Upper lobe of left lung (tissue), 6 donors: ENCODE measurements around the gene STAMBP. TPM values are rescaled to one million over a fixed set of nuclear protein-coding genes. Genes with fewer than 3 reads are reported as not detected.

ENCODE experiments used
- ATAC-seq, 2 donors: fragments of 200-7000 bp; cut with Tn5 transposase; one replicate each; pipeline ENCODE4 v1.9.1; 2022; ENCODE audit warnings: mild to moderate bottlenecking in 2 of 2, moderate library complexity in 2 of 2; ENCODE audit not compliant: low FRiP score in 2 of 2
- DNase-seq, 2 donors: peaks; one replicate each; pipeline ENCODE4 v3.0.0-alpha.2; 2019 to 2020
- H3K27ac ChIP-seq, 4 donors: fragments of 200-600 bp; sonication (generic); one replicate each; pipeline ENCODE4 v1.5.1; 2016 to 2019
- H3K27me3 ChIP-seq, 4 donors: fragments of 200-600 bp; sonication (generic); one replicate each; pipeline ENCODE4 v1.5.1; 2017 to 2019
- H3K36me3 ChIP-seq, 4 donors: fragments of 200-600 bp; sonication (generic); one replicate each; pipeline ENCODE4 v1.5.1; 2016 to 2019
- H3K4me1 ChIP-seq, 4 donors: fragments of 200-600 bp; sonication (generic); one replicate each; pipeline ENCODE4 v1.5.1; 2018 to 2019
- H3K4me3 ChIP-seq, 4 donors: fragments of 200-600 bp; sonication (generic); one replicate each; pipeline ENCODE4 v1.5.1; 2017 to 2019; ENCODE audit warnings: mild to moderate bottlenecking in 2 of 4, moderate library complexity in 1 of 4
- H3K9me3 ChIP-seq, 4 donors: fragments of 200-600 bp; sonication (generic); one replicate each; pipeline ENCODE4 v1.5.1; 2018 to 2019
- EP300 ChIP-seq, 4 donors: sonication (generic); formaldehyde crosslinking; IDR thresholded peaks; one replicate each; pipeline ENCODE4 v1.5.1; 2017; ENCODE audit warnings: antibody characterized with exemption in 4 of 4, control low read depth in 2 of 4
- POLR2A ChIP-seq, 4 donors: fragments of 450-650 bp; IDR thresholded peaks; one replicate each; pipeline ENCODE4 v1.5.1; 2016 to 2017; ENCODE audit warnings: antibody characterized with exemption in 4 of 4, mild to moderate bottlenecking in 2 of 4
- POLR2AphosphoS5 ChIP-seq, 2 donors: sonication (generic); formaldehyde crosslinking; IDR thresholded peaks; one replicate each; pipeline ENCODE4 v1.5.1; 2017; ENCODE audit warnings: antibody characterized with exemption in 2 of 2
- whole genome bisulfite sequencing, 2 donors: methylation state at CpG; one replicate each; pipeline ENCODE4 v1.1.5; 2017 to 2018; 5-methylcytosine and 5-hydroxymethylcytosine counted together
- total RNA-seq, 6 donors: library from RNA; depleted of rRNA in 4 of 6; stranded (reverse); fragments of >200 nt in 4 of 6; gene quantifications; one replicate each; pipeline versions ENCODE4 v1.1.0 to v1.2.1, GENCODE V29; 2016 to 2021
- TF ChIP-seq, protein P1 (sequence below), 6 experiments: fragments of 450-650 bp in 4 of 6; fragments of 200-600 bp in 2 of 6; sonication (generic) in 2 of 6; IDR thresholded peaks; one replicate each; pipeline ENCODE4 v1.5.1; 2016 to 2019; ENCODE audit warnings: antibody characterized with exemption in 6 of 6
- donor health status: DM: no; HTN: no; CAD: no; lungs with moderate emphysema.
- donor health status: DM: no; HTN: yes; CAD: no; lungs with severe emphysema.

STAMBP gene
- total RNA-seq, 6 donors from 2014 or later, result 22.8 to 41.7 (median 28.3) TPM

DNA sequence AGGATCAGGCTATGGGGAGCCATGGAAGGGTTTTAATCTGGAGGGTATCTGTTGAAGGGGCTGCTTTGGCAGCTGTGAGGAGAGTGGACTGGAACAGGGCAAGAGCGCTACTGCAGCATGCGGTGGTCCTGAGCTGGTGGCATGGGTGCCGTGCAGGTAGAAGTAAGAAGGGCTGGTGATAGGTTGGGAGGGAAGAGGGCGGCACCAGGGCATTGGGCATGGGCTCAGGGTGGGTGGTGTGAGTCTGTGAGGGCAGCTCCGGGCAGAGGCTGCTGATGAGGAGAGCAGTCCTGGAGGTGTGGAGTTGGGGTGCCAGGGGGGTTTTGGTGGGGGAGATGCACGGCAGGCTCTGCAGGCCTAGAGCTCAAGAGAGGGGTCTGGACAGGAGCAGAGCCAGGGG is 66.1 kb downstream of the STAMBP start:
- ATAC-seq (no peak), DNase-seq (peak in 1 of 2 donors; percentile 36)
- Histone ChIP-seq H3K9me3 (no peaks in the 10 kb centered on the region), H3K27me3 (no peaks in the 10 kb centered on the region), H3K4me3 (peak overlapping the region in 1 of 4 donors; percentile 1), H3K4me1 (no peaks in the 10 kb centered on the region), H3K36me3 (no peaks in the 10 kb centered on the region), H3K27ac (no peak overlapping the region)
- WGBS, 2 donors, result 81 to 87% methylated on average over 6 of the region's 6 CpGs
- TF ChIP-seq, protein P1, sequence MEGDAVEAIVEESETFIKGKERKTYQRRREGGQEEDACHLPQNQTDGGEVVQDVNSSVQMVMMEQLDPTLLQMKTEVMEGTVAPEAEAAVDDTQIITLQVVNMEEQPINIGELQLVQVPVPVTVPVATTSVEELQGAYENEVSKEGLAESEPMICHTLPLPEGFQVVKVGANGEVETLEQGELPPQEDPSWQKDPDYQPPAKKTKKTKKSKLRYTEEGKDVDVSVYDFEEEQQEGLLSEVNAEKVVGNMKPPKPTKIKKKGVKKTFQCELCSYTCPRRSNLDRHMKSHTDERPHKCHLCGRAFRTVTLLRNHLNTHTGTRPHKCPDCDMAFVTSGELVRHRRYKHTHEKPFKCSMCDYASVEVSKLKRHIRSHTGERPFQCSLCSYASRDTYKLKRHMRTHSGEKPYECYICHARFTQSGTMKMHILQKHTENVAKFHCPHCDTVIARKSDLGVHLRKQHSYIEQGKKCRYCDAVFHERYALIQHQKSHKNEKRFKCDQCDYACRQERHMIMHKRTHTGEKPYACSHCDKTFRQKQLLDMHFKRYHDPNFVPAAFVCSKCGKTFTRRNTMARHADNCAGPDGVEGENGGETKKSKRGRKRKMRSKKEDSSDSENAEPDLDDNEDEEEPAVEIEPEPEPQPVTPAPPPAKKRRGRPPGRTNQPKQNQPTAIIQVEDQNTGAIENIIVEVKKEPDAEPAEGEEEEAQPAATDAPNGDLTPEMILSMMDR (IDR thresholded peaks at IDR 0.05), result no peak
- TF ChIP-seq POLR2A (IDR thresholded peaks at IDR 0.05) (no peak), EP300 (IDR thresholded peaks at IDR 0.05) (no peak), POLR2AphosphoS5 (IDR thresholded peaks at IDR 0.05) (no peak)

DNA sequence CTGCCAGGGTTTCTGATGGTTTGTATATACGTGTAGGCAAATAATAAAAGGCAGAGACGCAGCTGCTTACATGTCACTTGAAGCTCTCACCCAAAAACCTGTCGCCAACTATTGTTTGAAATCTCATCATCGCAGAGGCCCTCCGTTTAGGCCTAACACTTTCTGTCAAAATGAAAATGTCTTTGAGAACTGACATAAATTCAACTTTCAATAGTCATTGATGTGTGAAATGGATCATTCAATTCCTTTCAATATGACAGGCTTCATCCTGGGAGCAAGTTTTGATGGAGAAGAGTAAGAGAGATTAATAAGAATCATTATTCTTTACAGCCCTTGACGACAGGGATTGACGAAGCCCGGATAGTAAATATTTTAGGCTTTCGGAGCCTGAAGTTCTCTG is 66.7 kb downstream of the STAMBP start:
- ATAC-seq, result no peak
- H3K4me1 ChIP-seq, result no peaks in the 10 kb centered on the region
- H3K27me3 ChIP-seq, result no peaks in the 10 kb centered on the region
- no peak overlapping the region for H3K27ac ChIP-seq
- H3K36me3 ChIP-seq, result no peaks in the 10 kb centered on the region
- WGBS, 2 donors, result 74 to 77% methylated on average over 9 of the region's 9 CpGs
- no peak for TF ChIP-seq EP300 (IDR thresholded peaks at IDR 0.05)
- TF ChIP-seq POLR2A (IDR thresholded peaks at IDR 0.05), result no peak
- TF ChIP-seq, protein P1 (IDR thresholded peaks at IDR 0.05), result no peak
- TF ChIP-seq POLR2AphosphoS5 (IDR thresholded peaks at IDR 0.05), result no peak
- no peak overlapping the region for H3K4me3 ChIP-seq
- H3K9me3 ChIP-seq, result no peaks in the 10 kb centered on the region
- no peak for DNase-seq

DNA sequence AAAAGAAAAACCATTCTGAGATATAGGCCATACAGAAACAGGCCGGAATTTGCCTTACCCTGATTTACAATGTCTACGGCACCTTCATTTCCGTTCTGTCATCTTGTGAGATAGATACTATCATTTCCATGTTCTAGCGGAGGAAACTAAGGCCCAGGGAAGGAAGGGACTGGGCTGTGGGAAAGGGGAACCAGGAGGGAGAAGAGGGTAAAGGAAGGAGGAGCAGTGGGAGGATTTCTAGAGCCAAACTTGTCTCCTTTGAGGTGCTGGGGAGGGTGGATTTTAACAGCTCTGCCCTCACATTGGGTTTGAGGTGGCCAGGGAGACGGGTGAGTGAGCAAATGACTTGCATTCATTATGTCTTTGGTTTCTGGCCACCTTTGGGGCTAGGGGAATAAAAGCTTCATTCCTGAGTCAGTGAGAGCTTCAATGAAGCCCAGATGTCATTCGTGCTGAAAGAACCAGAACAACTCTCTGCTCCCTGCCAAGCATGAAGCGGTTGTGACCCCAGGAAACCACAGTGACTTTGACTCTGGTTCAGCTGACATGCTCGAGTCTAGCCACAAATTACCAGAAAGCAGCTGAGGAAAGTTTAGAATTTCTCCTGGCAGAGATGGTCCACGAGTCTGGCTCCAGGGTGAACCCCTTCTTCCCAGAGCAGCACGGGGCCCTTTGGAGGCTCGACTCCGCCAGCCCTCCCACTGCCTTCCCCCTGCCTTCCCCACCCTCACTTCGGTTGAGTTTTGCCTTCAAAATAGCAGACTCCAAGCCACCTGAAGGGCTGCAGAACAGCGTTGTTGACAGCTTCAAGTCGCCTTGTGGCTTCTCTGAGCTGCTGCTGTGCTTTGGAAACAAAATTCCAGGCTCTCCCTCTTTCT is 67.8 kb downstream of the STAMBP start:
- ATAC-seq (peak in 1 of 2 donors; percentile 80), DNase-seq (no peak)
- H3K36me3 ChIP-seq, result no peaks in the 10 kb centered on the region
- WGBS, 2 donors, result 53 to 58% methylated on average over 14 to 15 of the region's 15 CpGs
- H3K27me3 ChIP-seq, result no peaks in the 10 kb centered on the region
- TF ChIP-seq POLR2A (IDR thresholded peaks at IDR 0.05) (no peak), POLR2AphosphoS5 (IDR thresholded peaks at IDR 0.05) (no peak), EP300 (IDR thresholded peaks at IDR 0.05) (no peak)
- TF ChIP-seq, protein P1 (IDR thresholded peaks at IDR 0.05), result no peak
- no peak overlapping the region for H3K4me3 ChIP-seq
- H3K27ac ChIP-seq, result peak overlapping the region in 2 of 4 donors; percentile 13
- H3K9me3 ChIP-seq, result no peaks in the 10 kb centered on the region
- H3K4me1 ChIP-seq, result no peaks in the 10 kb centered on the region

DNA sequence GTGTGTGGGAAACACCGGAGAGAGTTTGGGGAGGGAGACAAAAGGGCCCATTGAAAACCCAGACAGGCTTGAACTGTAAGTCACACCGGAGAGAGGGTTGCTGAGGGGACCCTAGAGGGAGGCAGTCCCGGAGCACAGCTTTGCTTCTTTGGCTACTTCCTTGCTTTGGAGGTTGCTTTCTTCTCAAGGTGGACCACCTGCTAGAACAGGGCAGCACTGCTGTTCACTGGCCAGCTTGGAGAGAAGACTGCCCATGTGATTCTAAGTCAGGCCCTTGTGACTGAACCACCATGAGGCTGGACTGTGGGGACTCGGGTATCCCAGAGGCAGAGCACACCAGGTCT is 68.5 kb downstream of the STAMBP start:
- no peaks in the 10 kb centered on the region for H3K9me3 ChIP-seq
- DNase-seq (no peak), ATAC-seq (peak in 1 of 2 donors; percentile 4)
- 69 to 73% methylated on average over 4 of the region's 4 CpGs for WGBS, 2 donors
- no peaks in the 10 kb centered on the region for H3K4me1 ChIP-seq
- no peak for TF ChIP-seq EP300 (IDR thresholded peaks at IDR 0.05)
- no peak for TF ChIP-seq POLR2AphosphoS5 (IDR thresholded peaks at IDR 0.05)
- TF ChIP-seq, protein P1 (IDR thresholded peaks at IDR 0.05), result no peak
- no peak for TF ChIP-seq POLR2A (IDR thresholded peaks at IDR 0.05)
- no peak overlapping the region for H3K4me3 ChIP-seq
- no peaks in the 10 kb centered on the region for H3K36me3 ChIP-seq
- no peaks in the 10 kb centered on the region for H3K27me3 ChIP-seq
- H3K27ac ChIP-seq, result peak overlapping the region in 2 of 4 donors; percentile 13

DNA sequence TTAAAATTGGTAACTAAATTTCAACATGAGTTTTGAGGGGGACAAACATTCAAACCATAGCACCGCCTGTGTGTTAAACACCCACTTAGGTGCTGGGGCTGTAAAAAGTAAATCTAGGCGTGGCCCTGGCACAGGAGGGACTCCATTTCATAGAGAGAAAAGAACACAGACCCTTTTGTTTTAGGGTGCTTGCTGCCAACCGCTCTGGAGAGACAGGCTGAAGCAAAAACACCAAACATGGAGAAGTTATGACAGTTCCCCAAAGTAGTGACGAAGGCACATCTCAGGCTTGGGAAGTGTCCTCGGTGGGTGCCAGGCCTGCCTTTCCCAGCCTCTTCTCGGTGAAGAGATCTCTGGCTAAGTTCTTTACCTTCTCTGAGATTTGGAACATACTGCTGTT is 69.2 kb downstream of the STAMBP start:
- H3K9me3 ChIP-seq, result no peaks in the 10 kb centered on the region
- H3K4me1 ChIP-seq, result no peaks in the 10 kb centered on the region
- no peaks in the 10 kb centered on the region for H3K36me3 ChIP-seq
- no peak for ATAC-seq
- TF ChIP-seq POLR2A (IDR thresholded peaks at IDR 0.05) (no peak), EP300 (IDR thresholded peaks at IDR 0.05) (no peak), POLR2AphosphoS5 (IDR thresholded peaks at IDR 0.05) (no peak)
- TF ChIP-seq, protein P1 (IDR thresholded peaks at IDR 0.05), result no peak
- 69 to 84% methylated on average over 5 to 6 of the region's 6 CpGs for WGBS, 2 donors
- no peaks in the 10 kb centered on the region for H3K27me3 ChIP-seq
- no peak for DNase-seq
- H3K4me3 ChIP-seq, result no peak overlapping the region
- no peak overlapping the region for H3K27ac ChIP-seq
